ENCODE data around the gene LYPD6B.

Gene LYPD6B

DNA sequence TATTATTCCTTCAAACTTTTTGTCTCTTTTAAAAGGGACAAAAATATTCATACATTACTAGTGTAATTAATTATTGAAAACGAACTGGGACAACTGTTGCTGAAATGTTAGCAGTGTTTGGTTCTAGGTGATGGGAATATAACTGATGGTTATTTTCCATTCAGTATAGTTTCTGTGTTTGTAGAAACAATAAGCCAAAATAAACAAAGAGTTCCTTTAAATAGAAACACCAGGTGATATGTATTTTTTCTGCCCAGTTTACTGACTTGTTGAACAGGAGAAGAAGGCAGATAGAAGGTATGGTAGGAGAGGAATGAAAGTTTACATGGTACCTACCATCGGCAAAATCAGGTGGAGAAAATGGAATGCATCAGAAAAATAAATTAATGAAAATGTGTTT lies 74.2 kb downstream of the LYPD6B start:
- TF ChIP-seq, protein P1, sequence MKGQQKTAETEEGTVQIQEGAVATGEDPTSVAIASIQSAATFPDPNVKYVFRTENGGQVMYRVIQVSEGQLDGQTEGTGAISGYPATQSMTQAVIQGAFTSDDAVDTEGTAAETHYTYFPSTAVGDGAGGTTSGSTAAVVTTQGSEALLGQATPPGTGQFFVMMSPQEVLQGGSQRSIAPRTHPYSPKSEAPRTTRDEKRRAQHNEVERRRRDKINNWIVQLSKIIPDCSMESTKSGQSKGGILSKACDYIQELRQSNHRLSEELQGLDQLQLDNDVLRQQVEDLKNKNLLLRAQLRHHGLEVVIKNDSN (IDR thresholded peaks at IDR 0.05), result no peak

- no peak for TF ChIP-seq CEBPB (IDR thresholded peaks at IDR 0.05)
- no peak for TF ChIP-seq TAF1 (IDR thresholded peaks at IDR 0.05; ENCODE audit: low read depth)
- no peak for TF ChIP-seq TEAD4 (IDR thresholded peaks at IDR 0.05)
- TF ChIP-seq, protein P2, sequence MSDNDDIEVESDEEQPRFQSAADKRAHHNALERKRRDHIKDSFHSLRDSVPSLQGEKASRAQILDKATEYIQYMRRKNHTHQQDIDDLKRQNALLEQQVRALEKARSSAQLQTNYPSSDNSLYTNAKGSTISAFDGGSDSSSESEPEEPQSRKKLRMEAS (IDR thresholded peaks at IDR 0.05), result no peak
- TF ChIP-seq ZBTB7A (IDR thresholded peaks at IDR 0.05; ENCODE audit: low read depth), result no peak
- no peak for TF ChIP-seq EGR1 (IDR thresholded peaks at IDR 0.05)
These were observed 77.3 kb downstream of the LYPD6B start for GRCh38 chr2:149115781-149116180.

DNA sequence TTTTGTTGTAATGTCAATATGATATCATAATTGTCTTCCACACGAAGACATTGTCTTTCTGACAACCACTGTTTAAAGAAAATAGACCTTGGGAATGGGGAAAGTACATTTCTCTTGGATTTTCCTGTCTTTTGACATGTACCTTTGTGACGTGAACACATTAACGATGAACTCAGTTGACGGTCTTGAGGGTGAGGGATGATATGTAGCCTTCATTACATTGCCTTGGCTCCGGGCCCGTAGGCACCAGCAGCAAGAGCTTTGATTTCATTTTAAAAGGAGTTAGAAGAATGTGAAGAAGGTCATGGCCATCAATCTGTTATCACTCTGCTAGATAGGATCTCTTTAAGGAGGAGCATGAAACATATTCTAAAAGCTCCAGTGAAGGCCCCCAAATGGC lies 80.9 kb downstream of the LYPD6B start:
- TF ChIP-seq, protein P2 (IDR thresholded peaks at IDR 0.05), result no peak
- TF ChIP-seq RAD21 (IDR thresholded peaks at IDR 0.05; ENCODE audit: low read depth) (no peak), CEBPB (IDR thresholded peaks at IDR 0.05) (no peak), TEAD4 (IDR thresholded peaks at IDR 0.05) (no peak), TCF12 (IDR thresholded peaks at IDR 0.05; ENCODE audit: low read depth) (no peak), NFIC (IDR thresholded peaks at IDR 0.05) (no peak), YY1 (IDR thresholded peaks at IDR 0.05; ENCODE audit: low read depth) (no peak), TAF1 (IDR thresholded peaks at IDR 0.05; ENCODE audit: low read depth) (no peak)
- TF ChIP-seq, protein P3, sequence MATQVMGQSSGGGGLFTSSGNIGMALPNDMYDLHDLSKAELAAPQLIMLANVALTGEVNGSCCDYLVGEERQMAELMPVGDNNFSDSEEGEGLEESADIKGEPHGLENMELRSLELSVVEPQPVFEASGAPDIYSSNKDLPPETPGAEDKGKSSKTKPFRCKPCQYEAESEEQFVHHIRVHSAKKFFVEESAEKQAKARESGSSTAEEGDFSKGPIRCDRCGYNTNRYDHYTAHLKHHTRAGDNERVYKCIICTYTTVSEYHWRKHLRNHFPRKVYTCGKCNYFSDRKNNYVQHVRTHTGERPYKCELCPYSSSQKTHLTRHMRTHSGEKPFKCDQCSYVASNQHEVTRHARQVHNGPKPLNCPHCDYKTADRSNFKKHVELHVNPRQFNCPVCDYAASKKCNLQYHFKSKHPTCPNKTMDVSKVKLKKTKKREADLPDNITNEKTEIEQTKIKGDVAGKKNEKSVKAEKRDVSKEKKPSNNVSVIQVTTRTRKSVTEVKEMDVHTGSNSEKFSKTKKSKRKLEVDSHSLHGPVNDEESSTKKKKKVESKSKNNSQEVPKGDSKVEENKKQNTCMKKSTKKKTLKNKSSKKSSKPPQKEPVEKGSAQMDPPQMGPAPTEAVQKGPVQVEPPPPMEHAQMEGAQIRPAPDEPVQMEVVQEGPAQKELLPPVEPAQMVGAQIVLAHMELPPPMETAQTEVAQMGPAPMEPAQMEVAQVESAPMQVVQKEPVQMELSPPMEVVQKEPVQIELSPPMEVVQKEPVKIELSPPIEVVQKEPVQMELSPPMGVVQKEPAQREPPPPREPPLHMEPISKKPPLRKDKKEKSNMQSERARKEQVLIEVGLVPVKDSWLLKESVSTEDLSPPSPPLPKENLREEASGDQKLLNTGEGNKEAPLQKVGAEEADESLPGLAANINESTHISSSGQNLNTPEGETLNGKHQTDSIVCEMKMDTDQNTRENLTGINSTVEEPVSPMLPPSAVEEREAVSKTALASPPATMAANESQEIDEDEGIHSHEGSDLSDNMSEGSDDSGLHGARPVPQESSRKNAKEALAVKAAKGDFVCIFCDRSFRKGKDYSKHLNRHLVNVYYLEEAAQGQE (IDR thresholded peaks at IDR 0.05; ENCODE audit: low read depth), result no peak

DNA sequence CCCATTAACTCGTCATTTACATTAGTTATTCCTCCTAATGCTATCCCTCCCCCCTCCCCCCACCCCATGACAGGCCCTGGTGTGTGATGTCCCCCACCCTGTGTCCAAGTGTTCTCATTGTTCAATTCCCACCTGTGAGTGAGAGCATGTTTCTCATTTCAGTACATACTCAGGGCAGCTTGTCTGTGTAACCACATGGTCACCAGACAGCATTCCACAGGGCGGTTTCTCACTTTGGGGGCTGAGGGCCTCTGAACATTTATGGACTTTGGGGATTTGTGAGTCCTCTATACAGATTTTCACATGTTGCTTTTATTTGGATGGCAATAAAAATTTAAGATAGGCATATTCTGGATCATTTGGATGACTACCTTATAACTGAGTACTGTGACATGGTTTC lies 84.0 kb downstream of the LYPD6B start:
- no peak for TF ChIP-seq YY1 (IDR thresholded peaks at IDR 0.05; ENCODE audit: low read depth)
- no peak for TF ChIP-seq EGR1 (IDR thresholded peaks at IDR 0.05)
- TF ChIP-seq EP300 (IDR thresholded peaks at IDR 0.05; ENCODE audit: borderline replicate concordance), result no peak
- no peak for TF ChIP-seq FOXM1 (IDR thresholded peaks at IDR 0.05; ENCODE audit: borderline replicate concordance, low read depth)
- TF ChIP-seq, protein P3 (IDR thresholded peaks at IDR 0.05; ENCODE audit: low read depth), result no peak
- no peak for TF ChIP-seq TEAD4 (IDR thresholded peaks at IDR 0.05)
- no peak for TF ChIP-seq NFIC (IDR thresholded peaks at IDR 0.05)
- TF ChIP-seq, protein P2 (IDR thresholded peaks at IDR 0.05), result no peak
- no peak for TF ChIP-seq RAD21 (IDR thresholded peaks at IDR 0.05; ENCODE audit: low read depth)
- TF ChIP-seq, protein P1 (IDR thresholded peaks at IDR 0.05), result no peak
- TF ChIP-seq CREB1 (IDR thresholded peaks at IDR 0.05; ENCODE audit: low read depth), result no peak
- TF ChIP-seq ZBTB7A (IDR thresholded peaks at IDR 0.05; ENCODE audit: low read depth), result no peak
- TF ChIP-seq CEBPB (IDR thresholded peaks at IDR 0.05), result no peak
- TF ChIP-seq TAF1 (IDR thresholded peaks at IDR 0.05; ENCODE audit: low read depth), result no peak
- no peak for TF ChIP-seq TCF12 (IDR thresholded peaks at IDR 0.05; ENCODE audit: low read depth)

DNA sequence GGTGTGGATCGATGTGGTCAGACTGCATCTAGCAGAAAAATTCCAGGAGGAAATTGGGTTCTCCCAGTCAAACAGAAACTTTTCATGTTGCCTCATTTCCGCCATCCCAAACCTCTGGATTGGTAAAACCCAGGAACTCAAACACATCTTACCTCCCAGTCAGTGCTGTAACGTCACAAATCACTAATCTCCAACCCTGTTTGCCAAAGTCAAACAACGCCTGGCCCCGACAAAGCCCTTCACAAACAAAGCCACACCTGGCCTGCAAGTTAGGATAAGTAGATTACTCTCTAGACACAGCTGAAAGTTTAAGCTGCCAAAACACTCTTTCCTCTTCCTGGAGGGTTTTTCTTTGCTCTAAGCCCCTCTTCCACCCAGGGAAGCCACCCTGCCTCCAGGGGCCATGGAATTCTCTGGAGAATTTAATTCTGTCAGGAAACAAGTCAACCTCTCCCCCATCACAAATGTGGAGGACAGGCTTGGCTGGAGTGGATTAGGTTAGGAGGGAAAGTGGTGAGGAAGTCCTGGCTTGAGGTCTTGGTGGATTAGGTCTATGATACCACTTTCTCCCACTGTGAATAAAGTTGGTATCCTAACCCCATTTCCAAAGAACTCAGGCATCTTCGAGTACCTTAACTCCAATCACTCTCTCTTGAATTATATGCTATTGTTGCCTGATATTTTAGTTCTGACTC lies 86.7 kb downstream of the LYPD6B start:
- no peak for TF ChIP-seq TAF1 (IDR thresholded peaks at IDR 0.05; ENCODE audit: low read depth)
- TF ChIP-seq, protein P2 (IDR thresholded peaks at IDR 0.05), result no peak
- no peak for TF ChIP-seq TEAD4 (IDR thresholded peaks at IDR 0.05)
- no peak for TF ChIP-seq EGR1 (IDR thresholded peaks at IDR 0.05)
- TF ChIP-seq ZBTB7A (IDR thresholded peaks at IDR 0.05; ENCODE audit: low read depth), result no peak
- TF ChIP-seq CREB1 (IDR thresholded peaks at IDR 0.05; ENCODE audit: low read depth), result no peak
- TF ChIP-seq CEBPB (IDR thresholded peaks at IDR 0.05), result no peak
- TF ChIP-seq NFIC (IDR thresholded peaks at IDR 0.05), result no peak

- TF ChIP-seq NFIC (IDR thresholded peaks at IDR 0.05) (no peak), FOXM1 (IDR thresholded peaks at IDR 0.05; ENCODE audit: borderline replicate concordance, low read depth) (no peak), CEBPB (IDR thresholded peaks at IDR 0.05) (no peak), EGR1 (IDR thresholded peaks at IDR 0.05) (no peak), RAD21 (IDR thresholded peaks at IDR 0.05; ENCODE audit: low read depth) (no peak), TCF12 (IDR thresholded peaks at IDR 0.05; ENCODE audit: low read depth) (no peak), EP300 (IDR thresholded peaks at IDR 0.05; ENCODE audit: borderline replicate concordance) (no peak), YY1 (IDR thresholded peaks at IDR 0.05; ENCODE audit: low read depth) (no peak), TEAD4 (IDR thresholded peaks at IDR 0.05) (no peak), TAF1 (IDR thresholded peaks at IDR 0.05; ENCODE audit: low read depth) (no peak), CREB1 (IDR thresholded peaks at IDR 0.05; ENCODE audit: low read depth) (no peak), ZBTB7A (IDR thresholded peaks at IDR 0.05; ENCODE audit: low read depth) (no peak)
- TF ChIP-seq, protein P1 (IDR thresholded peaks at IDR 0.05), result no peak
- TF ChIP-seq, protein P3 (IDR thresholded peaks at IDR 0.05; ENCODE audit: low read depth), result no peak
- TF ChIP-seq, protein P2 (IDR thresholded peaks at IDR 0.05), result no peak
These were observed 90.9 kb downstream of the LYPD6B start for GRCh38 chr2:149129433-149129832.

Data from Ishikawa (cell line).